Tibial nerve (tissue), 4 donors: ENCODE data around the gene DMWD. TPM values are rescaled to one million over a fixed set of nuclear protein-coding genes. Genes with fewer than 3 reads are reported as not detected.

Source experiments
- DNase-seq, 2 donors: peaks; one replicate each; pipeline ENCODE4 v3.0.0-alpha.2; 2019; ENCODE audit warnings: low spot score in 2 of 2
- H3K27ac ChIP-seq, 4 donors: fragments of 200-600 bp; sonication (generic) in 3 of 4; one replicate each; pipeline ENCODE4 v1.5.1; 2017 to 2019; ENCODE audit warnings: mild to moderate bottlenecking in 1 of 4
- H3K27me3 ChIP-seq, 2 donors: fragments of 200-600 bp; sonication (generic) in 1 of 2; one replicate each; pipeline versions ENCODE4 v1.5.1 to v1.6.0; 2017 to 2019
- H3K36me3 ChIP-seq, 3 donors: fragments of 200-600 bp; sonication (generic); one replicate each; pipeline ENCODE4 v1.5.1; 2018 to 2019
- H3K4me1 ChIP-seq, 4 donors: fragments of 200-600 bp; sonication (generic) in 3 of 4; one replicate each; pipeline ENCODE4 v1.5.1; 2017 to 2019
- H3K4me3 ChIP-seq, 4 donors: fragments of 200-600 bp; sonication (generic) in 3 of 4; one replicate each; pipeline ENCODE4 v1.5.1; 2017 to 2019; ENCODE audit warnings: mild to moderate bottlenecking in 1 of 4, moderate library complexity in 1 of 4
- H3K9me3 ChIP-seq, 4 donors: fragments of 200-600 bp; sonication (generic) in 3 of 4; one replicate each; pipeline ENCODE4 v1.5.1; 2017 to 2019
- EP300 ChIP-seq, 2 donors: sonication (generic); formaldehyde crosslinking; IDR thresholded peaks; one replicate each; pipeline ENCODE4 v1.6.1; 2017; ENCODE audit warnings: antibody characterized with exemption in 2 of 2, mild to moderate bottlenecking in 1 of 2
- POLR2A ChIP-seq, 2 donors: fragments of 450-650 bp; IDR thresholded peaks; one replicate each; pipeline ENCODE4 v1.6.1; 2017; ENCODE audit warnings: antibody characterized with exemption in 2 of 2, mild to moderate bottlenecking in 2 of 2, moderate library complexity in 2 of 2
- WGBS, 2 donors: methylation state at CpG; one replicate each; pipeline ENCODE4 v1.1.5; 2018; 5-methylcytosine and 5-hydroxymethylcytosine counted together
- total RNA-seq, 4 donors: library from RNA; depleted of rRNA; stranded (reverse); fragments of >200 nt; gene quantifications; one replicate each; pipeline ENCODE4 v1.1.0, GENCODE V29; 2016
- TF ChIP-seq, protein P1 (sequence below), 5 experiments: fragments of 200-600 bp in 3 of 5; fragments of 450-650 bp in 2 of 5; sonication (generic) in 3 of 5; IDR thresholded peaks; one replicate each; pipeline ENCODE4 v1.5.1; 2016 to 2019; ENCODE audit warnings: antibody characterized with exemption in 5 of 5, mild to moderate bottlenecking in 3 of 5, moderate library complexity in 2 of 5

The DMWD gene
- total RNA-seq, 4 donors from 2014 or later: 28.4 to 75.0 (median 53.8) TPM

DNA sequence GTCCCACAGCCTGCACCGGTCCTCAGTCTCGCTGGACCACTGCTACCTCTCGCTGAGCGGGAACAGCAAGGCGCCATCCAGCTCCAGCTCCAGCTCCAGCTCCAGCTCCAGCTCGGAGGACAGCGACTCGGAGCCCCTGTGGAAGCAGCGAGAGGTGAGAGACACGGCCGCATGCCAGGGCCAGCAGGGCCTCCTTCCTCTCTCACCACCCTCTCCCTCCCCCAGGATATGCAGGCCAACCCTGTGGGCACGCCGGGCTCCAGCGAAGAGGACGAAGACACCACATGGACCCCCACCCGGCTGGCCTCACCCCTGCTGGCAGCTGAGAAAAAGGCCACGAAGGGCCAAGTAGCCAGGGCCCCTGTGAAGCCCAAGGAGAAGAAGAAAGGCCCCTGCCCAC, 30.9 kb downstream of the DMWD start:
- no peak overlapping the region for H3K4me3 ChIP-seq
- peaks cover 0 to 34% (median 27%) of the 10 kb centered on the region in 4 donors for H3K4me1 ChIP-seq
- no peaks in the 10 kb centered on the region for H3K9me3 ChIP-seq
- peaks cover 0 to 9% (median 0%) of the 10 kb centered on the region in 3 donors for H3K36me3 ChIP-seq
- 74 to 87% methylated on average over 13 to 16 of the region's 17 CpGs for WGBS, 2 donors
- no peak for TF ChIP-seq POLR2A (IDR thresholded peaks at IDR 0.05)
- TF ChIP-seq, protein P1, sequence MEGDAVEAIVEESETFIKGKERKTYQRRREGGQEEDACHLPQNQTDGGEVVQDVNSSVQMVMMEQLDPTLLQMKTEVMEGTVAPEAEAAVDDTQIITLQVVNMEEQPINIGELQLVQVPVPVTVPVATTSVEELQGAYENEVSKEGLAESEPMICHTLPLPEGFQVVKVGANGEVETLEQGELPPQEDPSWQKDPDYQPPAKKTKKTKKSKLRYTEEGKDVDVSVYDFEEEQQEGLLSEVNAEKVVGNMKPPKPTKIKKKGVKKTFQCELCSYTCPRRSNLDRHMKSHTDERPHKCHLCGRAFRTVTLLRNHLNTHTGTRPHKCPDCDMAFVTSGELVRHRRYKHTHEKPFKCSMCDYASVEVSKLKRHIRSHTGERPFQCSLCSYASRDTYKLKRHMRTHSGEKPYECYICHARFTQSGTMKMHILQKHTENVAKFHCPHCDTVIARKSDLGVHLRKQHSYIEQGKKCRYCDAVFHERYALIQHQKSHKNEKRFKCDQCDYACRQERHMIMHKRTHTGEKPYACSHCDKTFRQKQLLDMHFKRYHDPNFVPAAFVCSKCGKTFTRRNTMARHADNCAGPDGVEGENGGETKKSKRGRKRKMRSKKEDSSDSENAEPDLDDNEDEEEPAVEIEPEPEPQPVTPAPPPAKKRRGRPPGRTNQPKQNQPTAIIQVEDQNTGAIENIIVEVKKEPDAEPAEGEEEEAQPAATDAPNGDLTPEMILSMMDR (IDR thresholded peaks at IDR 0.05): no peak
- TF ChIP-seq EP300 (IDR thresholded peaks at IDR 0.05): no peak
- H3K27me3 ChIP-seq: no peaks in the 10 kb centered on the region
- no peak overlapping the region for H3K27ac ChIP-seq
- DNase-seq: no peak

DNA sequence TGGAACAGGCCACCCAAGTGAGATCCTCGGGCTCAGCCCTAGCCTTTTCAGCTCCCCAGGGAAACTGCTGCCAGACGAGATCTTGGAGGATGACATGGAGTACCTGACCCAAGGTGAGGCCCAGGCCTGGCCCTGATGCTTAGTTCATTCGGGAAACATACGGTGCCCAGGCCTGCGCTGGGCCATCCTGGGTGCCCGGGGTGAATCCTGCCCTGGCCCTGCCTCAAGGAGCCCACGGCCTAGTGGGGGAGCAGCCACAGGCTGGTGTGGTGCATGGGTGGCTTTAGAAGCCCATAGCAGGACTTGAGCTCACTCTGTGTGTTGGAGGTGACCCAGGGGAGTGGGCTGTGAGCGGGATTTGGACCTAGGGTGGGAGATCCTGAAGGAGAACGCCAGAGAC, 33.7 kb downstream of the DMWD start:
- Histone ChIP-seq H3K27ac (no peak overlapping the region), H3K27me3 (no peaks in the 10 kb centered on the region), H3K4me1 (peaks cover 0 to 6% (median 3%) of the 10 kb centered on the region in 4 donors), H3K4me3 (no peak overlapping the region), H3K36me3 (no peaks in the 10 kb centered on the region), H3K9me3 (no peaks in the 10 kb centered on the region)
- WGBS, 2 donors: 83 to 90% methylated on average over 7 to 9 of the region's 9 CpGs
- no peak for DNase-seq
- TF ChIP-seq EP300 (IDR thresholded peaks at IDR 0.05): no peak
- TF ChIP-seq, protein P1 (IDR thresholded peaks at IDR 0.05): no peak
- no peak for TF ChIP-seq POLR2A (IDR thresholded peaks at IDR 0.05)

DNA sequence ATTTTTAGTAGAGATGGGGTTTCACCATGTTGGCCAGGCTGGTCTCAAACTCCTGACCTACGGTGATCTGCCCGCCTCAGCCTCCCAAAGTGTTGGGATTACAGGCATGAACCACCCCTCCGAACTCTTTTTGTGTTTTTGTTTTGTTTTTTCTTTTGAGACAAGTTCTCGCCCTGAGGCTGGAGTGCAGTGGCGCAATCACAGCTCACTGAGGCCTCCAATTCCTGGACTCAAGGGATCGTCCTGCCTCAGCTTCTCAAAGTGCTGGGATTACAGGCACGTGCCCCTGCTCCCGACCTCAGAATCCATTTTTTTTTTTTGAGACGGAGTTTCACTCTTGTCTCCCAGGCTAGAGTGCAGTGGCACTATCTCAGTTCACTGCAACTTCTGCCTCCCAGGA, 35.0 kb downstream of the DMWD start:
- no peak for DNase-seq
- H3K27me3 ChIP-seq: no peaks in the 10 kb centered on the region
- TF ChIP-seq, protein P1 (IDR thresholded peaks at IDR 0.05): no peak
- TF ChIP-seq EP300 (IDR thresholded peaks at IDR 0.05) (no peak), POLR2A (IDR thresholded peaks at IDR 0.05) (no peak)
- H3K4me1 ChIP-seq: no peaks in the 10 kb centered on the region
- no peak overlapping the region for H3K27ac ChIP-seq
- 75 to 76% methylated on average over 9 of the region's 9 CpGs for WGBS, 2 donors
- no peaks in the 10 kb centered on the region for H3K9me3 ChIP-seq
- H3K4me3 ChIP-seq: no peak overlapping the region
- no peaks in the 10 kb centered on the region for H3K36me3 ChIP-seq

DNA sequence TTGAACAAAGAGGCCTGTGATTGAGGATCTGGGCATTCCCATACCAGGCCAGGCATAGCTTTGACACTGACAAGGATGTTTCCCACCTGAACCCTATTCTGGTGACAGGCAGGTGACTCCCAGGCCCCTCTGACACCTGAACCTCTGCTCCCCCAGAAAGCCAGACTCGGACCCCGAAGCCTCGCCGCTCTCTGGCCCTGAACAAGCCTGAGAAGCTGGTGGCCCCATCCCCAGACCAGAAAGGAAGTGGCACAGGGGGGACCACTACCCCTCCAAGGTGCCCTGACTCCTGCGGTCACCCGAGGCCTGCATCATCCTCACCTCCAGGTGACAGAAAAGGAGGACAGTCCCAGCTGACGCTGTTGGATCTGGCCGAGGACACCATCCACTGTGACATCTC, 38.3 kb downstream of the DMWD start:
- WGBS, 2 donors: 94 to 98% methylated on average over 4 to 8 of the region's 8 CpGs
- TF ChIP-seq POLR2A (IDR thresholded peaks at IDR 0.05) (no peak), EP300 (IDR thresholded peaks at IDR 0.05) (no peak)
- TF ChIP-seq, protein P1 (IDR thresholded peaks at IDR 0.05): no peak
- no peaks in the 10 kb centered on the region for H3K4me1 ChIP-seq

DNA sequence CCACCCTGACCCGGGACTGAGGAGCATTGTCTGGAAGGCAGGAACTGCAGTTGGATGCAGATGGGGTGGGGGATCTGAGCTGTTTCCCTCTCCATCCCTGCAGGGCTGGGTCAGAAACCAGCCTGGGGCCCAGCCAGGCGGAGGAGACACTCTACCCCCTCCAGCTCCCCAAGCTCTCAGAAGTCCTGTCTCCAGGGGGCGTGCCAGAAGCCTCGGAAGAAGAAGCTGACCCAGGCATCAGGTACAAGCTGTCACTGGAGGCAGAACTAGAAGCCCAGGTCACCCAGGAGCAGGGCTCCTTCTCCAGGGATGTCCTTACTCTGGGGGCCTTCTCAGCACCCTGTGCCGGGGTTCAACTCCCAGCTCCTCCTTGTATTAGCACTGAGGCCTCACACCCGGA, 39.1 kb downstream of the DMWD start:
- Histone ChIP-seq H3K27ac (no peak overlapping the region), H3K9me3 (no peaks in the 10 kb centered on the region), H3K27me3 (no peaks in the 10 kb centered on the region), H3K36me3 (no peaks in the 10 kb centered on the region), H3K4me3 (no peak overlapping the region), H3K4me1 (no peaks in the 10 kb centered on the region)
- no peak for DNase-seq
- 41 to 55% methylated on average over 4 to 6 of the region's 6 CpGs for WGBS, 2 donors
- TF ChIP-seq POLR2A (IDR thresholded peaks at IDR 0.05) (no peak), EP300 (IDR thresholded peaks at IDR 0.05) (no peak)
- TF ChIP-seq, protein P1 (IDR thresholded peaks at IDR 0.05): no peak

More for the DNA sequence above, 38.3 kb downstream of the DMWD start:
- no peaks in the 10 kb centered on the region for H3K36me3 ChIP-seq
- H3K27me3 ChIP-seq: no peaks in the 10 kb centered on the region
- no peaks in the 10 kb centered on the region for H3K9me3 ChIP-seq
- H3K4me3 ChIP-seq: no peak overlapping the region
- H3K27ac ChIP-seq: no peak overlapping the region
- DNase-seq: no peak
